Endothelial cell of umbilical vein (primary cell): ENCODE data around the gene CLIC5.

Source experiments
- CTCF ChIP-seq, 2 donors: IDR thresholded peaks; 1 replicate in 1 of 2; 2 replicates in 1 of 2; pipeline ENCODE4 v1.5.1; 2011; ENCODE audit warnings: low read length in 2 of 2, mild to moderate bottlenecking in 2 of 2, moderate library complexity in 2 of 2, control low read depth in 1 of 2, inconsistent platforms in 1 of 2, low read depth in 1 of 2; ENCODE audit not compliant: insufficient read depth in 1 of 2; ENCODE audit errors: extremely low read depth in 1 of 2
- FOS ChIP-seq: IDR thresholded peaks from 2 replicates; pipeline ENCODE4 v1.6.1; 2011; ENCODE audit warnings: mild to moderate bottlenecking, low read length, moderate library complexity, borderline replicate concordance; ENCODE audit not compliant: insufficient read depth
- GATA2 ChIP-seq: IDR thresholded peaks from 2 replicates; pipeline ENCODE4 v1.7.0; 2011; ENCODE audit warnings: low read depth, mild to moderate bottlenecking, moderate library complexity, mixed read lengths, low read length; ENCODE audit not compliant: insufficient read length, insufficient read depth
- JUN ChIP-seq: IDR thresholded peaks from 2 replicates; pipeline ENCODE4 v1.6.1; 2011; ENCODE audit warnings: borderline replicate concordance, low read depth; ENCODE audit not compliant: insufficient read length, insufficient read depth
- POLR2A ChIP-seq: IDR thresholded peaks from 2 replicates; pipeline ENCODE4 v1.6.1; 2012; ENCODE audit warnings: low read depth, mild to moderate bottlenecking, control low read depth, low read length
- POLR2AphosphoS5 ChIP-seq: IDR thresholded peaks from 2 replicates; pipeline ENCODE4 v1.6.1; 2012; ENCODE audit warnings: low read depth, mild to moderate bottlenecking, control low read depth, low read length, moderate library complexity; ENCODE audit not compliant: insufficient read depth

- TF ChIP-seq POLR2AphosphoS5 (no peak), CTCF (IDR thresholded peaks at IDR 0.05; ENCODE audit: extremely low read depth in 1 of 2, insufficient read depth in 1 of 2, low read depth in 1 of 2, low read length in 2 of 2) (no peak), GATA2 (no peak), POLR2A (no peak), FOS (no peak), JUN (no peak)
Observed at GRCh38 chr6:45902984-45903383, 112.7 kb downstream of the CLIC5 start.
